H9 (cell line): ENCODE measurements around the gene GTF2A1L. TPM values are rescaled to one million over a fixed set of nuclear protein-coding genes. Genes with fewer than 3 reads are reported as not detected.

Source experiments
- DNase-seq: peaks from one replicate; pipeline ENCODE4 v3.0.0-alpha.2; 2017
- H2AFZ ChIP-seq: one replicate; pipeline ENCODE4 v1.6.1; 2013; ENCODE audit warnings: mild to moderate bottlenecking, low read length, control low read depth, moderate library complexity
- H2AK5ac ChIP-seq: 2 replicates; pipeline ENCODE4 v1.6.1; 2013; ENCODE audit warnings: low read length, control low read depth, mixed read lengths; ENCODE audit not compliant: insufficient read length
- H2BK120ac ChIP-seq: one replicate; pipeline ENCODE4 v1.6.1; 2013; ENCODE audit warnings: low read depth, mild to moderate bottlenecking, low read length, control low read depth, inconsistent platforms; ENCODE audit not compliant: poor library complexity, severe bottlenecking
- H2BK12ac ChIP-seq: 2 replicates; pipeline ENCODE4 v1.6.1; 2013; ENCODE audit warnings: low read length, control low read depth, mixed read lengths, low read depth; ENCODE audit not compliant: insufficient read length
- H2BK15ac ChIP-seq: 2 replicates; pipeline ENCODE4 v1.6.1; 2013; ENCODE audit warnings: low read depth, low read length, control low read depth
- H2BK20ac ChIP-seq: one replicate; pipeline ENCODE4 v1.6.1; 2013; ENCODE audit warnings: low read depth, mild to moderate bottlenecking, low read length, control low read depth, inconsistent platforms; ENCODE audit not compliant: poor library complexity, severe bottlenecking
- H2BK5ac ChIP-seq: 2 replicates; pipeline ENCODE4 v1.6.1; 2013; ENCODE audit warnings: low read length, control low read depth, mixed read lengths; ENCODE audit not compliant: insufficient read length
- H3K14ac ChIP-seq: 2 replicates; pipeline ENCODE4 v1.6.1; 2013; ENCODE audit warnings: low read length, control low read depth; ENCODE audit not compliant: insufficient read depth
- H3K18ac ChIP-seq: 2 replicates; pipeline ENCODE4 v1.6.1; 2013; ENCODE audit warnings: low read depth, mild to moderate bottlenecking, mixed read lengths, low read length, control low read depth; ENCODE audit not compliant: insufficient read length
- H3K23ac ChIP-seq: 2 replicates; pipeline ENCODE4 v1.6.1; 2013; ENCODE audit warnings: low read length, control low read depth, mixed read lengths, low read depth; ENCODE audit not compliant: insufficient read length
- H3K23me2 ChIP-seq: 2 replicates; pipeline ENCODE4 v1.6.1; 2013; ENCODE audit warnings: low read depth, mild to moderate bottlenecking, mixed read lengths, low read length, control low read depth; ENCODE audit not compliant: insufficient read length, poor library complexity, severe bottlenecking
- H3K27ac ChIP-seq: 2 replicates; pipeline ENCODE4 v1.5.1; 2013; ENCODE audit warnings: low read length, control low read depth, mixed read lengths, low read depth; ENCODE audit not compliant: insufficient read length
- H3K27me3 ChIP-seq: 2 replicates; pipeline ENCODE4 v1.6.1; 2013; ENCODE audit warnings: low read length, control low read depth, inconsistent platforms; ENCODE audit not compliant: insufficient read depth
- H3K4ac ChIP-seq: 2 replicates; pipeline ENCODE4 v1.6.1; 2013; ENCODE audit warnings: low read depth, mild to moderate bottlenecking, control low read depth, inconsistent platforms, low read length, moderate library complexity
- H3K4me1 ChIP-seq: 2 replicates; pipeline ENCODE4 v1.6.1; 2013; ENCODE audit warnings: low read length, control low read depth, inconsistent platforms; ENCODE audit not compliant: insufficient read depth
- H3K4me2 ChIP-seq: 2 replicates; pipeline ENCODE4 v1.6.1; 2013; ENCODE audit warnings: low read length, control low read depth, mixed read lengths; ENCODE audit not compliant: insufficient read length, insufficient read depth
- H3K56ac ChIP-seq: 2 replicates; pipeline ENCODE4 v1.6.1; 2013; ENCODE audit warnings: low read depth, mild to moderate bottlenecking, mixed read lengths, low read length, control low read depth; ENCODE audit not compliant: insufficient read length
- H3K79me1 ChIP-seq: 2 replicates; pipeline ENCODE4 v1.6.1; 2013; ENCODE audit warnings: low read depth, mild to moderate bottlenecking, moderate library complexity, low read length, control low read depth, inconsistent platforms; ENCODE audit not compliant: insufficient read depth, poor library complexity, severe bottlenecking
- H3K79me2 ChIP-seq: 2 replicates; pipeline ENCODE4 v1.6.1; 2013; ENCODE audit warnings: low read length, control low read depth, inconsistent platforms; ENCODE audit not compliant: insufficient read depth
- H3K9ac ChIP-seq: 2 replicates; pipeline ENCODE4 v1.6.1; 2013; ENCODE audit warnings: low read length, control low read depth, mixed read lengths; ENCODE audit not compliant: insufficient read length; ENCODE audit errors: extremely low read depth
- H3K9me3 ChIP-seq: one replicate; pipeline ENCODE4 v1.6.1; 2013; ENCODE audit warnings: low read depth, low read length, inconsistent platforms; ENCODE audit not compliant: control insufficient read depth
- H3T11ph ChIP-seq: one replicate; pipeline ENCODE4 v1.6.1; 2013; ENCODE audit warnings: mild to moderate bottlenecking, low read length, control low read depth, inconsistent platforms
- H4K20me1 ChIP-seq: one replicate; pipeline ENCODE4 v1.6.1; 2013; ENCODE audit not compliant: control insufficient read depth, insufficient read length, insufficient read depth
- H4K5ac ChIP-seq: 2 replicates; pipeline ENCODE4 v1.6.1; 2013; ENCODE audit warnings: low read depth, mild to moderate bottlenecking, mixed read lengths, low read length, control low read depth; ENCODE audit not compliant: insufficient read length
- H4K8ac ChIP-seq: replicated peaks from 2 replicates; pipeline ENCODE4 v1.6.1; 2013; ENCODE audit warnings: low read length, control low read depth, mixed read lengths, low read depth; ENCODE audit not compliant: insufficient read length
- H4K91ac ChIP-seq: 2 replicates; pipeline ENCODE4 v1.6.1; 2013; ENCODE audit warnings: low read depth, mild to moderate bottlenecking, moderate library complexity, mixed read lengths, low read length, control low read depth; ENCODE audit not compliant: insufficient read length
- H3K27ac Mint-ChIP-seq, 3 experiments: 2 replicates in 2 of 3; 3 replicates in 1 of 3; pipeline ENCODE4 v1.8.0; 2020 to 2021; ENCODE audit warnings: mixed read lengths in 3 of 3, mild to moderate bottlenecking in 1 of 3, moderate library complexity in 1 of 3
- H3K27me3 Mint-ChIP-seq: 2 replicates; pipeline ENCODE4 v1.8.0; 2021; ENCODE audit warnings: low read depth, mild to moderate bottlenecking, moderate library complexity, mixed read lengths
- H3K36me3 Mint-ChIP-seq, 3 experiments: 2 replicates in 2 of 3; 3 replicates in 1 of 3; pipeline ENCODE4 v1.8.0; 2020 to 2021; ENCODE audit warnings: low read depth in 3 of 3, mixed read lengths in 3 of 3; ENCODE audit not compliant: insufficient read depth in 1 of 3
- H3K4me1 Mint-ChIP-seq, 2 experiments: 2 replicates each; pipeline ENCODE4 v1.8.0; 2020; ENCODE audit warnings: mixed read lengths in 2 of 2
- H3K4me3 Mint-ChIP-seq, 2 experiments: 2 replicates in 1 of 2; 3 replicates in 1 of 2; pipeline ENCODE4 v1.8.0; 2020 to 2021; ENCODE audit warnings: mild to moderate bottlenecking in 2 of 2, mixed read lengths in 2 of 2, moderate library complexity in 1 of 2
- H3K9me3 Mint-ChIP-seq, 2 experiments: 2 replicates in 1 of 2; 3 replicates in 1 of 2; pipeline ENCODE4 v1.8.0; 2020; ENCODE audit warnings: mild to moderate bottlenecking in 2 of 2, mixed read lengths in 2 of 2, moderate library complexity in 1 of 2
- WGBS: extraction: QIAGEN DNeasy Blood & Tissue Kit; methylation state at CpG from one replicate; pipeline ENCODE4 v1.1.7; 2013; ENCODE audit warnings: missing lambda C conversion rate, low lambda C conversion rate, mixed read lengths; ENCODE audit not compliant: insufficient read length; ENCODE audit errors: extremely low coverage; 5-methylcytosine and 5-hydroxymethylcytosine counted together
- total RNA-seq: library from RNA; stranded (reverse); gene quantifications from 2 replicates; pipeline ENCODE4 v1.2.1, GENCODE V29; 2021
- TF ChIP-seq, protein P1 (sequence below): fragments of 200-600 bp; sonication (generic); conservative IDR thresholded peaks from 3 replicates; pipeline ENCODE4 v1.8.0; 2021; ENCODE audit warnings: antibody characterized with exemption, mild to moderate bottlenecking

GTF2A1L gene
- total RNA-seq, 1 experiment from 2014 or later, result not detected

- no peak overlapping the region for H3K4me2 ChIP-seq
- H3K4me3 Mint-ChIP-seq, result no peak overlapping the region
These were observed 28.4 kb upstream of the GTF2A1L start for GRCh38 chr2:48589170-48589767.

More at GRCh38 chr2:48589170-48589767, 28.4 kb upstream of the GTF2A1L start:
- no peak overlapping the region for H2AK5ac ChIP-seq
- H2BK120ac ChIP-seq, result no peak overlapping the region
- DNase-seq, result no peak
- TF ChIP-seq, protein P1, sequence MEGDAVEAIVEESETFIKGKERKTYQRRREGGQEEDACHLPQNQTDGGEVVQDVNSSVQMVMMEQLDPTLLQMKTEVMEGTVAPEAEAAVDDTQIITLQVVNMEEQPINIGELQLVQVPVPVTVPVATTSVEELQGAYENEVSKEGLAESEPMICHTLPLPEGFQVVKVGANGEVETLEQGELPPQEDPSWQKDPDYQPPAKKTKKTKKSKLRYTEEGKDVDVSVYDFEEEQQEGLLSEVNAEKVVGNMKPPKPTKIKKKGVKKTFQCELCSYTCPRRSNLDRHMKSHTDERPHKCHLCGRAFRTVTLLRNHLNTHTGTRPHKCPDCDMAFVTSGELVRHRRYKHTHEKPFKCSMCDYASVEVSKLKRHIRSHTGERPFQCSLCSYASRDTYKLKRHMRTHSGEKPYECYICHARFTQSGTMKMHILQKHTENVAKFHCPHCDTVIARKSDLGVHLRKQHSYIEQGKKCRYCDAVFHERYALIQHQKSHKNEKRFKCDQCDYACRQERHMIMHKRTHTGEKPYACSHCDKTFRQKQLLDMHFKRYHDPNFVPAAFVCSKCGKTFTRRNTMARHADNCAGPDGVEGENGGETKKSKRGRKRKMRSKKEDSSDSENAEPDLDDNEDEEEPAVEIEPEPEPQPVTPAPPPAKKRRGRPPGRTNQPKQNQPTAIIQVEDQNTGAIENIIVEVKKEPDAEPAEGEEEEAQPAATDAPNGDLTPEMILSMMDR, result peak; percentile 83
- no CpG with 5 or more reads among the region's 5 CpGs for WGBS
- no peak overlapping the region for H3T11ph ChIP-seq
- Mint-ChIP-seq H3K36me3 (peaks cover 5 to 16% (median 6%) of the 10 kb centered on the region in 3 experiments; a peak in 5 of 7 replicates), H3K27me3 (peaks cover 14% of the 10 kb centered on the region), H3K9me3 (no peaks in the 10 kb centered on the region), H3K27ac (peak overlapping the region in 1 of 3 experiments; percentile 81; a peak in 1 of 7 replicates), H3K4me1 (peaks cover 36 to 42% of the 10 kb centered on the region in 2 experiments)
- no peak overlapping the region for H2AFZ ChIP-seq
- H3K79me1 ChIP-seq, result no peaks in the 10 kb centered on the region
- H3K56ac ChIP-seq, result no peak overlapping the region
- no peaks in the 10 kb centered on the region for H3K27me3 ChIP-seq
- no peak overlapping the region for H2BK20ac ChIP-seq
- no peaks in the 10 kb centered on the region for H4K20me1 ChIP-seq
- H4K91ac ChIP-seq, result no peak overlapping the region
- no peak overlapping the region for H3K18ac ChIP-seq
- H2BK15ac ChIP-seq, result no peak overlapping the region
- no peak overlapping the region for H2BK12ac ChIP-seq
- no peak overlapping the region for H3K27ac ChIP-seq
- H4K5ac ChIP-seq, result no peak overlapping the region
- no peak overlapping the region for H3K23ac ChIP-seq
- no peak overlapping the region for H3K4ac ChIP-seq
- no peaks in the 10 kb centered on the region for H3K23me2 ChIP-seq
- no peaks in the 10 kb centered on the region for H3K9me3 ChIP-seq
- H3K79me2 ChIP-seq, result no peaks in the 10 kb centered on the region
- H4K8ac ChIP-seq, result no peak overlapping the region
- no peak overlapping the region for H3K9ac ChIP-seq
- no peak overlapping the region for H3K14ac ChIP-seq
- H2BK5ac ChIP-seq, result no peak overlapping the region
- peaks cover 10% of the 10 kb centered on the region; the same call in 1 of the 2 replicates for H3K4me1 ChIP-seq
